Measurements from ENCODE around the gene USP9Y.

The USP9Y gene

GRCh38 chrY:12855791-12856275 is 154.8 kb downstream of the USP9Y start:
- no peak for TF ChIP-seq CTCF (conservative IDR thresholded peaks at IDR 0.05; ENCODE audit: low read depth)
- no peak for DNase-seq (ENCODE audit: low spot score)
- ChIA-PET CTCF (no interaction called here), POLR2A (ENCODE audit: low non-redundant PET) (no interaction called here)
- H3K27ac ChIP-seq = no peak overlapping the region

GRCh38 chrY:12867960-12868359 is 166.9 kb downstream of the USP9Y start:
- TF ChIP-seq CTCF (conservative IDR thresholded peaks at IDR 0.05; ENCODE audit: low read depth) = no peak
- POLR2A ChIA-PET (ENCODE audit: low non-redundant PET) = no interaction called here
- H3K27ac ChIP-seq = no peak overlapping the region
- no peak for DNase-seq (ENCODE audit: low spot score)
- CTCF ChIA-PET = no interaction called here

- ChIA-PET POLR2A (ENCODE audit: low non-redundant PET) (no interaction called here), CTCF (no interaction called here)
- DNase-seq (ENCODE audit: low spot score) = no peak
- TF ChIP-seq CTCF (conservative IDR thresholded peaks at IDR 0.05; ENCODE audit: low read depth) = no peak
- H3K27ac ChIP-seq = no peak overlapping the region
Observed at GRCh38 chrY:12896973-12897372, 195.9 kb downstream of the USP9Y start.

GRCh38 chrY:12898604-12899003 is 197.6 kb downstream of the USP9Y start:
- no peak for DNase-seq (ENCODE audit: low spot score)
- CTCF ChIA-PET = no interaction called here

GRCh38 chrY:12904618-12905516 is 203.8 kb downstream of the USP9Y start, which contains the start of gene DDX3Y:
Gene DDX3Y, plus strand, starts transcription at chrY:12904868. Its CDS starts 69 bp downstream, at chrY:12904937.
- POLR2A ChIA-PET (ENCODE audit: low non-redundant PET) = no interaction called here
- CTCF ChIA-PET = no interaction called here
- DNase-seq (ENCODE audit: low spot score) = no peak
- no peak for TF ChIP-seq CTCF (conservative IDR thresholded peaks at IDR 0.05; ENCODE audit: low read depth)
- H3K27ac ChIP-seq = no peak within 1 kb of the TSS

More at GRCh38 chrY:12898604-12899003, 197.6 kb downstream of the USP9Y start:
- no peak for TF ChIP-seq CTCF (conservative IDR thresholded peaks at IDR 0.05; ENCODE audit: low read depth)
- POLR2A ChIA-PET (ENCODE audit: low non-redundant PET) = no interaction called here
- no peak overlapping the region for H3K27ac ChIP-seq

GRCh38 chrY:12905517-12905872 is 204.5 kb downstream of the USP9Y start:
- no peak for TF ChIP-seq CTCF (conservative IDR thresholded peaks at IDR 0.05; ENCODE audit: low read depth)
- H3K27ac ChIP-seq = no peak overlapping the region
- ChIA-PET CTCF (no interaction called here), POLR2A (ENCODE audit: low non-redundant PET) (no interaction called here)
- DNase-seq (ENCODE audit: low spot score) = no peak
